Progenitor cell of endocrine pancreas (in vitro differentiated cells): ENCODE results near the gene EME2. TPM values are rescaled to one million over a fixed set of nuclear protein-coding genes. Genes with fewer than 3 reads are reported as not detected.
A peak's percentile ranks its signal among the peaks of the same experiment; 100 is the strongest.

Experiments used
- DNase-seq: peaks from one replicate; pipeline ENCODE4 v3.0.0; 2021; ENCODE audit warnings: low spot score; ENCODE audit not compliant: unreplicated experiment
- H3K27ac Mint-ChIP-seq: 2 replicates; pipeline ENCODE4 v1.8.0; 2021; ENCODE audit warnings: mild to moderate bottlenecking, moderate library complexity, mixed read lengths
- H3K27me3 Mint-ChIP-seq: 2 replicates; pipeline ENCODE4 v1.8.0; 2021; ENCODE audit warnings: mixed read lengths
- H3K36me3 Mint-ChIP-seq: 2 replicates; pipeline ENCODE4 v1.8.0; 2022; ENCODE audit warnings: mixed read lengths; ENCODE audit not compliant: insufficient read depth
- H3K4me1 Mint-ChIP-seq: 2 replicates; pipeline ENCODE4 v1.8.0; 2021; ENCODE audit warnings: low read depth, mixed read lengths
- H3K4me3 Mint-ChIP-seq: 2 replicates; pipeline ENCODE4 v1.8.0; 2021; ENCODE audit warnings: low read depth, mild to moderate bottlenecking, moderate library complexity, mixed read lengths
- H3K9me3 Mint-ChIP-seq: 2 replicates; pipeline ENCODE4 v1.8.0; 2021; ENCODE audit warnings: low read depth, mixed read lengths
- total RNA-seq: library from RNA; stranded (reverse); gene quantifications from 2 replicates; pipeline ENCODE4 v1.2.1, GENCODE V29; 2021
- TF ChIP-seq, protein P1 (sequence below): fragments of 200-600 bp; sonication (generic); IDR thresholded peaks from one replicate; pipeline ENCODE4 v1.5.0; 2021; ENCODE audit warnings: antibody characterized with exemption, mild to moderate bottlenecking; ENCODE audit not compliant: unreplicated experiment

The EME2 gene
- total RNA-seq, 1 donor from 2014 or later, result 50.6 TPM

DNA sequence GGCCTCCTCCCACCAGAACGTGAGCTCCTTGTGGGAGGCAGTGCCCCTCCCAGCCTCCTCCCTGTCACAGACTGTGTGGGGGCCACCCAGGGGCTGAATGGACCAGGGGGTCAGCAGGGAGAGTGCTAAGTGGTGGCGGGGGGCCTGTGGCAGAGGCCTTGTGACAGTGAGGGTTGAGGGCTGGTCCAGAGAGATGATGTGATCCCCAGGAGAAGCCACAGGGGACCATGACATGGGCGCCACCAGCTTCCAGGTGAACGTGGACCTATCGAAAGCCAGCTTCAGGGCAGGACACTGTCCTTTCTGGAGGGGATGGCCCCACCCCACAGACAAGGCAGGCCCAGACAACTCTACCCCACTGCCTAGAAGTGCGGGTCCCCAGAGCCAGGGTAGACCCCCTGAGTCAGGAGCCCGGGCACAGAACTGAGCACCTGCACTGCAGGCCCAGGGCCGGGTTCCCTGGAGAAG, 6.7 kb downstream of the EME2 start:
- no peak for DNase-seq
- Mint-ChIP-seq H3K36me3 (peaks cover 1% of the 10 kb centered on the region), H3K27ac (no peak overlapping the region), H3K27me3 (no peaks in the 10 kb centered on the region), H3K4me1 (peaks cover 14% of the 10 kb centered on the region), H3K9me3 (no peaks in the 10 kb centered on the region), H3K4me3 (no peak overlapping the region)
- TF ChIP-seq, protein P1, sequence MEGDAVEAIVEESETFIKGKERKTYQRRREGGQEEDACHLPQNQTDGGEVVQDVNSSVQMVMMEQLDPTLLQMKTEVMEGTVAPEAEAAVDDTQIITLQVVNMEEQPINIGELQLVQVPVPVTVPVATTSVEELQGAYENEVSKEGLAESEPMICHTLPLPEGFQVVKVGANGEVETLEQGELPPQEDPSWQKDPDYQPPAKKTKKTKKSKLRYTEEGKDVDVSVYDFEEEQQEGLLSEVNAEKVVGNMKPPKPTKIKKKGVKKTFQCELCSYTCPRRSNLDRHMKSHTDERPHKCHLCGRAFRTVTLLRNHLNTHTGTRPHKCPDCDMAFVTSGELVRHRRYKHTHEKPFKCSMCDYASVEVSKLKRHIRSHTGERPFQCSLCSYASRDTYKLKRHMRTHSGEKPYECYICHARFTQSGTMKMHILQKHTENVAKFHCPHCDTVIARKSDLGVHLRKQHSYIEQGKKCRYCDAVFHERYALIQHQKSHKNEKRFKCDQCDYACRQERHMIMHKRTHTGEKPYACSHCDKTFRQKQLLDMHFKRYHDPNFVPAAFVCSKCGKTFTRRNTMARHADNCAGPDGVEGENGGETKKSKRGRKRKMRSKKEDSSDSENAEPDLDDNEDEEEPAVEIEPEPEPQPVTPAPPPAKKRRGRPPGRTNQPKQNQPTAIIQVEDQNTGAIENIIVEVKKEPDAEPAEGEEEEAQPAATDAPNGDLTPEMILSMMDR, result no peak

DNA sequence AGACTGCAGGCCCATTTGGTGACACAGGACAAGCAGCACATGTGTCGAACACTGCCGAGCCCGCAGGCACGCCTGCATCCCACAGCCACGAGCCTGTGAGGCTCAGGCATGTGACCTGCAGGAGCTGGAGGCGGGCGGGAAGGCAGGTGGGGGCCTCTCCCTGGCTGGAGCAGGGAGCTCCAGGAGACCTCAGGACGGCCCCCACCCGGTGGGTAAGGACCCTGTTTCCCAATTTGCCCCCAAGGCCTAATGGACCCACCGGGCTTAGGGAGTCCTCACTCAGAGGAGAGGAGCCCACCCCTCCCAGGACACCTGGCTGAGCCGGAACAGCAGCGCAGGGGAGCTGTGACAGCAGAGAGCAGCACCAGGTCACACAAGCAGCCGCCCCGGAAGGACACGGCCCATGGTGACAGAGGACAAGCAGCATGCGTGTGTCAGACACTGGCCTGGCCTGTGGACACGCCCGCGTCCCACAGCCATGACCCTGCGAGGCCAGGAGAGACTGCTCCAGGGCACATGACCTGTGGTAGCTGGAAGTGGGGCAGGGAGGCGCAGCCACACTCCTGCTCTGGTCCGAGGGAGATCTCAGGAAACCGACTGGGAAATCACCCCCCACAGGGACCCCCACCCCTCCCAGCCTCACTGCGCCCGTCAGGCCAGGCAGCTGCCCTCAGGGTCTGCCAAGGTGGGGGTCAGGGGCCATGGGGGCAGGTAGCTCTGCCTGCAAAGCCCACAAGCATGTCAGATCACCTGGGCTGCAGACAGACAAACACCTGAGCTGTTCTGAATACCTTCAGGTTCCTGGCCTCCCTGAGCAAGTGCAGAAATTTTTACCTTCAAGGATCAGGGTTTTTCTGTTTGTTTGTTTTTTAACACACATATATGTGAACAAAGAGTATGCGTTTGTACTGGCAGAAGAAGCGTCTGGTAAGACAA, 7.4 kb downstream of the EME2 start:
- TF ChIP-seq, protein P1, result no peak
- no peak overlapping the region for H3K27ac Mint-ChIP-seq
- peaks cover 1% of the 10 kb centered on the region for H3K36me3 Mint-ChIP-seq
- H3K9me3 Mint-ChIP-seq, result no peaks in the 10 kb centered on the region
- H3K4me1 Mint-ChIP-seq, result peaks cover 14% of the 10 kb centered on the region
- DNase-seq, result no peak
- H3K4me3 Mint-ChIP-seq, result peak overlapping the region; percentile 37
- no peaks in the 10 kb centered on the region for H3K27me3 Mint-ChIP-seq

DNA sequence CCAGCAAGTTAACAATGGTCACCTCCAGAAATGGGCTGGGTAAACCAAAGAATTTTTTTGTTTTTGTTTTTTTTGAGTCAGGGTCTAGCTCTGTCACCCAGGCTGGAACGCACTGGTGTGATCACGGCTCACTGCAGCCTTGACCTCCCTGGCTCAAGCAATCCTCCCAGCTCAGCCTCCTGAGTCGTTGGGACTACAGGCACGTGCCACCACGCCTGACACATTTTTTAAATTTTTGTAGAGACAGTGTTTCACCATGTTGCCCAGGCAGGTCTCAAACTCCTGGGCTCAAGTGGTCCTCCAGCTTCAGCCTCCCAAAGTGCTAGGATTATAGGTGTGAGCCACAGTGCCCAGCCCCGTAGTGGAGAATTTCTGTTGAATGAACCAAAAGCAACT, 8.1 kb downstream of the EME2 start:
- TF ChIP-seq, protein P1, result no peak
- peaks cover 1% of the 10 kb centered on the region for H3K36me3 Mint-ChIP-seq
- no peak overlapping the region for H3K27ac Mint-ChIP-seq
- peak overlapping the region; percentile 85 for H3K4me3 Mint-ChIP-seq
- no peaks in the 10 kb centered on the region for H3K27me3 Mint-ChIP-seq
- H3K9me3 Mint-ChIP-seq, result no peaks in the 10 kb centered on the region
- peaks cover 14% of the 10 kb centered on the region for H3K4me1 Mint-ChIP-seq
- no peak for DNase-seq

DNA sequence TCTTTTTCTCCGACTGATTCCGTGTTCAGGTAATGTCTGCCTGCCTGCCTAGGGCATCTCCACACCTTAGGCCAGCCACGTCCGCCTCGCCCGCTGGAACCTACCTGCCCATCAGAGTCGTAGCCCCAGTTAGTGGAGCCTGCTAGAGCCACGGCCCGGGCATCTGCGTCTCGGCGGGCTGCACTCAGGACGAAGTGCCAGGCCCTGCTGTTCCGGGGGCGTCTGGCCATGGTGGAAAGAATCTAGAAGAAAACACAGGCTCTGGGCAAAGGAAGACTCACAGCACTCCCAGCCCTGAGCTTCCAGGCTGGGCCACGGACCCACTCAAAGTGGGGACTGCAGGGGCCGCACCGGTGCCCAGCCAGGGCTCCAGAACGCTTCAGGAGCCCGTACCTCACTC, 8.6 kb downstream of the EME2 start:
- no peaks in the 10 kb centered on the region for H3K9me3 Mint-ChIP-seq

DNA sequence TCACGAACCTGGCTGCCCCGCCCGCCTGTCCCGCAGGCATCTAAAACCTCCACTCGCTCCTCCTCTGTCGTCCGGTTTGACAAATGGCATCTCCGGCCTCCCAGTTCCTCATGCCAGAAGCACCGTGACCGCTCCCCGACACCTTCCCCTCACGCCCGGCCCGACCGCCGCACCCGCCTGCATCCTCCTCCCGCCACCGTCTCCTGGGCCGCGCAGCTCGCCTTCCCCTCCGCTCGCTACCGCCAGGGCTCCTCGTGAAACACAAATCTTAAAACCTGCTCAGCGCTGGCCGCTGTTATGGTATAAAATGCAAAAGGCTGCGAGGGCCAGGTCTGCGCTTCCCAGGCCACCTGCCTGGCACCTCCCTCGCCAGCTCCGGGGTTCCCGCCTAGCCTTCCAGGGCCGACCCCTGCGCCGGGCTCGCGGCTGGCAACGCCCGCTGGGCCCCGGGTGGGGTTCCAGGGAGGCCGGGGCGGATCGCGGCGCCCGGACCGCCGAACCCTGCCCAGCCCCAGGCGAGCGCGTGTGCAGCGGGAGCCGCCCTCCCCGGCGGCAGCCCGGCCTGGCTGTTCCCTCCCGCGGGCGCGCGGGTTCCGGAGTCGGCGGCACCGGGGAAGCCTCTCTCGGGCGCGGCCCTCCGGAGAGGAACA, 9.3 kb downstream of the EME2 start:
- no peak for DNase-seq
- Mint-ChIP-seq H3K27me3 (no peaks in the 10 kb centered on the region), H3K36me3 (no peaks in the 10 kb centered on the region), H3K4me3 (peak overlapping the region; percentile 85), H3K4me1 (peaks cover 14% of the 10 kb centered on the region), H3K27ac (peak overlapping the region; percentile 94), H3K9me3 (no peaks in the 10 kb centered on the region)
- TF ChIP-seq, protein P1, result peak; percentile 35

More for the DNA sequence above, 8.6 kb downstream of the EME2 start:
- peak overlapping the region; percentile 85 for H3K4me3 Mint-ChIP-seq
- peak overlapping the region; percentile 94 for H3K27ac Mint-ChIP-seq
- TF ChIP-seq, protein P1, result no peak
- no peaks in the 10 kb centered on the region for H3K27me3 Mint-ChIP-seq
- H3K36me3 Mint-ChIP-seq, result peaks cover 1% of the 10 kb centered on the region
- H3K4me1 Mint-ChIP-seq, result peaks cover 14% of the 10 kb centered on the region
- DNase-seq, result no peak
